ENCODE results near the gene SLC29A3. TPM values are rescaled to one million over a fixed set of nuclear protein-coding genes. Genes with fewer than 3 reads are reported as not detected.
A peak's percentile ranks its signal among the peaks of the same experiment; 100 is the strongest.

Gene SLC29A3
- total RNA-seq, 1 donor from 2014 or later = 0.53 TPM

DNA sequence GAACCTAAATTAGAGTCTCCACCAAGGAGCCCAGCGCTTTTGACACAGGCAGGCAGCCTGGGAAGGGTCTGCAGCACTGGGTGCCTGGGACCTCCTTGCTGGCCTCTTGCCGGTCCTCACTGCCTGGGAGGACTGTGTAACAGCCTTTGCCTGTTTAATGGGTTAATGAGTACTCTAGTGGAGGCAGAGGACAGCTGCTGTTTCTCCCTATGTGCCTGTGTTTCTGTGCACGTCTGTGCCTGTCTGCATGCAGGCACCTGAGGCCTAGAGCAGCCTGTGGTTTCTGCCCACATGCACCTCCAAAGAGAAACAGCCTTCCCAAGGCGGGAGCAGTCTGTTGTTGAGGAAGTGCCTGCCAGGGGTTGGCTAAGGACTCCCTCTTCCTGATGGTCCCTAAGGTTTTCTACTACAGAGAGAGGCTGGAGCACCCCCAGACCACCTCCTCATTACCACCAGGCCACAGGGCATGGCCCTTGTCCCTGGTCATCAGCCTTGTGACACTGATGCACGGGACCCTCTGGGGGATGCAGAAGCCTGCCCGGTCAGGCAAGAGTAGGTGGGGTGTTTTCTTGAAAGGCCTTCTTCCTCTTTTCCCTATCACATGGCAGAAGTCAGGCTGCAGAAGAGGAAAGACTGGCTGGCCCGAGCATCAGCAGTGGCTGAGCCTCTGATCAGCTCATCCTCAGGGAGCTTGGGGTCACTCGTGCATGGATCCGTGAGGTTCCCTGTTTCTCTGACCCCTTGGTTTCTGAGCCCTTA lies 14.2 kb downstream of the SLC29A3 start:
- Histone ChIP-seq H3K4me3 (ENCODE audit: low read depth, low read length) (no peak overlapping the region), H3K27me3 (ENCODE audit: control insufficient read depth, insufficient read depth, low read length) (no peaks in the 10 kb centered on the region), H3K36me3 (ENCODE audit: control insufficient read depth, insufficient read depth, low read length) (no peaks in the 10 kb centered on the region)
- no peak for TF ChIP-seq CTCF (IDR thresholded peaks at IDR 0.05; ENCODE audit: insufficient read depth, low read length, severe bottlenecking)
- FAIRE-seq (no peak), DNase-seq (ENCODE audit: low read depth) (peak; percentile 63)

DNA sequence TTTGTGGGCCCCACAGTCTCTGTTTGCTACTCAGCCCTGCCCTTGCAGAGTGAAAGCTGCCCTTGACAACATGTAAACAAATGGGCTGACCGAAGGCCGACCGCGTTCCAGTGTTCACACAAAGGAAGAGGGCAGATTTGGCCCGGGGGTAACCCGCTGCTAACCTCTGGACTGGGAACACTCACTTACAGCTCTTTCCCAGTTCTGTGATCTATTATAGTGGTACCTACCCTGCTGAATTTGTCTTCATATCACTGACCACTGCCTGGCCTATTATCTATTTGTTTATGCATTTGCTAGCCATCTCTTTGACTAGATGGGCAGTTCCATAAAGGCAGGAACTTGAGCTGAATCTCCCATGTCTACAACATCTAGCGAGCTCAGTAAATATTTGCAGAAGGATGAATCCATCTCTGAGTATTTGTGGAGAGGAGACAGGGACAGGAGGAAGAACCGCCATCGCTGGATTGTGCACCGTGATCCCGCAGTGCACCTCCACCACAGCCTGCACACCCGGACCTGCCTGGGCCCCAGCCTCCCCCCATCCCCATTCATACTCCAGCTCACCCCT lies 15.2 kb downstream of the SLC29A3 start:
- Histone ChIP-seq H3K4me3 (ENCODE audit: low read depth, low read length) (no peak overlapping the region), H3K36me3 (ENCODE audit: control insufficient read depth, insufficient read depth, low read length) (no peaks in the 10 kb centered on the region), H3K27me3 (ENCODE audit: control insufficient read depth, insufficient read depth, low read length) (no peaks in the 10 kb centered on the region)
- no peak for TF ChIP-seq CTCF (IDR thresholded peaks at IDR 0.05; ENCODE audit: insufficient read depth, low read length, severe bottlenecking)
- FAIRE-seq = no peak
- no peak for DNase-seq (ENCODE audit: low read depth)

DNA sequence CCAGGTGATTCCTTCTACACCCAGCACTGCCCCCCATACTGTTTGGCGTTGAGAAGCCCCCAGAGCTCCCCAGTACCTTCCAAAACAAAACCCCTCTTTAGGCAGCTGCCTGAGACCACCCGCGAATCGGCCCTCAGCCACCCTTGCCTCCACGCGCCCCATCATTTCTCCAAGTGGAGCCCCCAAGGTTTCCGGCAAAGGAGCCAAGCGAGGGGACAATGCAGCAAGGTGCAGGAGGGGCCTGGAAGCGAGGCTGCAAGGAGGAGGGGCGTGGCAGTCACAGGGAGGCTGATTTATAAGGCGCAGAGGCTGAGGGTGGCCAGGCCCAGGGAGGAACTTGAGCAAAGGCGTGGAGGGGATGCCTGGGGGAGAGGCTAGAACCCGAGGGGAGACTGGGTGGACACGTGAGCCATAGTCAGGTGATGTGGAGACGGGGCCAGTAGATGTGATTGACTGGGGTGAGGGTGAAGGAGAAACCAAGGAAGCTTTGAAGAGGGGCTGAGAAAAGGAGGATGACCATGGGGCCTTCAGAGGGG lies 16.2 kb downstream of the SLC29A3 start:
- TF ChIP-seq CTCF (IDR thresholded peaks at IDR 0.05; ENCODE audit: insufficient read depth, low read length, severe bottlenecking) = no peak
- Histone ChIP-seq H3K36me3 (ENCODE audit: control insufficient read depth, insufficient read depth, low read length) (no peaks in the 10 kb centered on the region), H3K4me3 (ENCODE audit: low read depth, low read length) (no peak overlapping the region), H3K27me3 (ENCODE audit: control insufficient read depth, insufficient read depth, low read length) (no peaks in the 10 kb centered on the region)
- no peak for FAIRE-seq
- DNase-seq (ENCODE audit: low read depth) = no peak

DNA sequence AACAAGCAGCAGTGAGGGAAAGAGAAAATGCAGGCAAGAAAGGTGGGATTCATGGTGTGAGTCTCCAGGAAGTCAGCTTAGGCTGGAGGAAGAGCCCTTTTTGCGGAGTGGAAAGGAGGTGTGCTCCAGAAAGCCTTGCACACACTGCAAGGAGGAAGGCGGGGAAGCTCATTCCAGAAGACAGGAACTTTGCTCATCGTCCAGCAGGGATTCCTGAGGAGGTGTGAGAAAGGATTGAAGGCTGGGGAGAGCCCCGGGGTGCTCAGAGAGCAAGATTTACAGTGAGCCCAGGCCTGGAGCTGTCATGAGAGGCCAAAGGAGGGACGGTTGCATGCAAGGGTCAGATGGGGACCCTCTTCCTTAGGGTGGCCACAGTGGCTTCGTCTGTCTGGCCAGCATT lies 17.6 kb downstream of the SLC29A3 start:
- H3K27me3 ChIP-seq (ENCODE audit: control insufficient read depth, insufficient read depth, low read length) = no peaks in the 10 kb centered on the region
- TF ChIP-seq CTCF (IDR thresholded peaks at IDR 0.05; ENCODE audit: insufficient read depth, low read length, severe bottlenecking) = no peak
- H3K4me3 ChIP-seq (ENCODE audit: low read depth, low read length) = no peak overlapping the region
- FAIRE-seq (no peak), DNase-seq (ENCODE audit: low read depth) (no peak)
- no peaks in the 10 kb centered on the region for H3K36me3 ChIP-seq (ENCODE audit: control insufficient read depth, insufficient read depth, low read length)

DNA sequence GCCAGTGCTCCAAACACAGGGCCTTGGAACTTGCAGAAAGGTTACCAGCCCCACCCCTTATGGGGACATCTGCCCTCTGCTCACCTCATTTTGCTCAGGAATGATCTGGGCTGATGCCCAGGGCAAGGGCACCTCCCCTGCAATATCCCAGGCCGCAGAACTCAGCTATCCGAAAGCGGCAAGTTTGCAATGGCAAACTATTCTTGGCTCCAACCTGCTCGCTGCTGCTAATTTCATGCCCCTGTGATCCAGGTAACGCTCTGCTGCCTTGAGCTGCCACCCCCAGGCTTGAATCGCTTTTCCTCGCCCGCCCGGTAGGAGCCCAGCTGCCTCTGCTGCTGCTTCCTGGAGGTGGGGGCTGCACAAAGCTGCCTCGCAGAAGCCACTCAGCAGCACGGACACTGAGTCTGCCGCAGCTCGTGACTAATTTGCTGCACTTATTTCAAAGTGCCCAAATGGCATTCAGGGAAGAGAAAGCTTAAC lies 18.2 kb downstream of the SLC29A3 start:
- no peak for FAIRE-seq
- Histone ChIP-seq H3K4me3 (ENCODE audit: low read depth, low read length) (no peak overlapping the region), H3K27me3 (ENCODE audit: control insufficient read depth, insufficient read depth, low read length) (no peaks in the 10 kb centered on the region), H3K36me3 (ENCODE audit: control insufficient read depth, insufficient read depth, low read length) (no peaks in the 10 kb centered on the region)
- DNase-seq (ENCODE audit: low read depth) = no peak
- no peak for TF ChIP-seq CTCF (IDR thresholded peaks at IDR 0.05; ENCODE audit: insufficient read depth, low read length, severe bottlenecking)
